SK-N-SH (cell line): ENCODE data around the gene CFAP74. TPM values are rescaled to one million over a fixed set of nuclear protein-coding genes. Genes with fewer than 3 reads are reported as not detected.

Source experiments
- CTCF ChIA-PET: fragments of 300-600, 350-600 bp; formaldehyde crosslinking; extraction: SDS; loops from one replicate; lab custom pipeline; 2021; lab: Yijun Ruan, JAX
- POLR2A ChIA-PET: fragments of 350-600 bp; sonication (Branson Sonifier 250); formaldehyde crosslinking; extraction: SDS; loops from one replicate; lab custom pipeline; 2020; ENCODE audit warnings: antibody characterized with exemption, inconsistent platforms; lab: Yijun Ruan, JAX
- DNase-seq: peaks from one replicate; pipeline ENCODE4 v3.0.0; 2012
- H2AFZ ChIP-seq: fragments of 200-600 bp; sonication (generic); 2 replicates; pipeline ENCODE4 v1.8.1; 2016; ENCODE audit warnings: antibody characterized with exemption, mild to moderate bottlenecking, low read depth
- H3F3A ChIP-seq: fragments of 200-600 bp; sonication (generic); replicated peaks from 2 replicates; pipeline ENCODE3; 2016; ENCODE audit warnings: antibody characterized with exemption, mild to moderate bottlenecking; ENCODE audit not compliant: insufficient read depth
- H3K27ac ChIP-seq, 2 experiments: fragments of 200-500 bp in 1 of 2; fragments of 200-600 bp in 1 of 2; sonication (Bioruptor generic) in 1 of 2; sonication (generic), shearing (Covaris generic) in 1 of 2; 2 replicates each; pipeline versions ENCODE4 v1.5.1 to v1.6.1; 2014 to 2016; ENCODE audit warnings: low read depth in 2 of 2, inconsistent platforms in 1 of 2, low read length in 1 of 2, mild to moderate bottlenecking in 1 of 2, mixed read lengths in 1 of 2
- H3K27me3 ChIP-seq: fragments of 200-600 bp; sonication (generic), shearing (Covaris generic); 2 replicates; pipeline ENCODE4 v1.6.1; 2016; ENCODE audit warnings: mixed run types; ENCODE audit not compliant: insufficient read depth
- H3K36me3 ChIP-seq, 2 experiments: fragments of 200-500 bp in 1 of 2; fragments of 200-600 bp in 1 of 2; sonication (Bioruptor generic) in 1 of 2; sonication (generic) in 1 of 2; replicated peaks in 1 of 2; 2 replicates each; pipeline versions ENCODE3 to v1.5.1; 2014 to 2016; ENCODE audit warnings: low read length in 1 of 2, mild to moderate bottlenecking in 1 of 2; ENCODE audit not compliant: insufficient read depth in 2 of 2, control insufficient read depth in 1 of 2
- H3K4me1 ChIP-seq, 2 experiments: fragments of 200-500 bp in 1 of 2; fragments of 200-600 bp in 1 of 2; sonication (Bioruptor generic) in 1 of 2; sonication (generic), shearing (Covaris generic) in 1 of 2; 2 replicates each; pipeline versions ENCODE4 v1.5.1 to v1.6.1; 2014 to 2016; ENCODE audit warnings: low read depth in 1 of 2, low read length in 1 of 2, mixed run types in 1 of 2; ENCODE audit not compliant: insufficient read depth in 2 of 2, control insufficient read depth in 1 of 2
- H3K4me2 ChIP-seq: fragments of 200-600 bp; sonication (generic), shearing (Covaris generic); 2 replicates; pipeline ENCODE4 v1.6.1; 2017; ENCODE audit warnings: mixed run types
- H3K4me3 ChIP-seq, 2 experiments: fragments of 200-500 bp in 1 of 2; fragments of 200-600 bp in 1 of 2; sonication (Bioruptor generic) in 1 of 2; sonication (generic), shearing (Covaris generic) in 1 of 2; 2 replicates each; pipeline versions ENCODE4 v1.5.1 to v1.8.1; 2014 to 2016; ENCODE audit warnings: low read depth in 2 of 2, inconsistent platforms in 1 of 2, low read length in 1 of 2, mild to moderate bottlenecking in 1 of 2, mixed read lengths in 1 of 2, moderate library complexity in 1 of 2
- H3K79me2 ChIP-seq: fragments of 200-600 bp; sonication (generic); 2 replicates; pipeline ENCODE4 v1.8.1; 2017; ENCODE audit warnings: mild to moderate bottlenecking; ENCODE audit not compliant: insufficient read depth
- H3K9ac ChIP-seq: fragments of 200-600 bp; sonication (generic); 2 replicates; pipeline ENCODE4 v1.6.1; 2017; ENCODE audit warnings: mixed run types
- H3K9me2 ChIP-seq: fragments of 200-600 bp; sonication (generic); 2 replicates; pipeline ENCODE4 v1.6.1; 2017; ENCODE audit warnings: mixed run types
- H3K9me3 ChIP-seq: fragments of 200-600 bp; sonication (generic); 2 replicates; pipeline ENCODE4 v1.6.1; 2017; ENCODE audit warnings: mixed run types, mild to moderate bottlenecking, moderate library complexity
- H4K20me1 ChIP-seq: fragments of 200-600 bp; sonication (generic); 2 replicates; pipeline ENCODE4 v1.6.1; 2017; ENCODE audit warnings: mild to moderate bottlenecking, mixed run types; ENCODE audit not compliant: insufficient read depth
- CHD2 ChIP-seq: fragments of 150-350 bp; IDR thresholded peaks from 2 replicates; pipeline ENCODE4 v1.6.1; 2018; ENCODE audit warnings: low read length; ENCODE audit not compliant: partially characterized antibody
- CTCF ChIP-seq: fragments of 200-600 bp; sonication (generic); IDR thresholded peaks from 2 replicates; pipeline ENCODE4 v1.6.1; 2017; ENCODE audit warnings: antibody characterized with exemption, mild to moderate bottlenecking, moderate library complexity
- ELF1 ChIP-seq: IDR thresholded peaks from 2 replicates; pipeline ENCODE4 v1.4.0; 2012
- FOSL2 ChIP-seq: IDR thresholded peaks from 2 replicates; pipeline ENCODE4 v1.4.0; 2012; ENCODE audit warnings: low read depth, mild to moderate bottlenecking, moderate library complexity, borderline replicate concordance
- FOXM1 ChIP-seq: IDR thresholded peaks from 2 replicates; pipeline ENCODE4 v1.4.0; 2012; ENCODE audit warnings: low read depth, mild to moderate bottlenecking
- GATA2 ChIP-seq: sonication (generic); formaldehyde crosslinking; IDR thresholded peaks from 2 replicates; pipeline ENCODE4 v1.5.0; 2020; ENCODE audit warnings: mild to moderate bottlenecking, missing genetic modification reagents
- NRF1 ChIP-seq: IDR thresholded peaks from 2 replicates; pipeline ENCODE4 v1.6.1; 2012; ENCODE audit warnings: low read depth, mild to moderate bottlenecking, low read length
- POLR2AphosphoS5 ChIP-seq: IDR thresholded peaks from 2 replicates; pipeline ENCODE4 v1.6.1; 2012; ENCODE audit warnings: low read depth, low read length
- RFX5 ChIP-seq: IDR thresholded peaks from 2 replicates; pipeline ENCODE4 v1.6.1; 2012; ENCODE audit warnings: mild to moderate bottlenecking, improper control_type of control experiment, low read length
- SIN3A ChIP-seq: IDR thresholded peaks from 2 replicates; pipeline ENCODE4 v1.6.1; 2012; ENCODE audit warnings: low read depth, mild to moderate bottlenecking, low read length, moderate library complexity, borderline replicate concordance
- TAF1 ChIP-seq: IDR thresholded peaks from 2 replicates; pipeline ENCODE4 v1.6.1; 2012; ENCODE audit warnings: low read depth, mild to moderate bottlenecking, low read length, moderate library complexity, borderline replicate concordance
- TEAD4 ChIP-seq: IDR thresholded peaks from 2 replicates; pipeline ENCODE4 v1.4.0; 2012; ENCODE audit warnings: mild to moderate bottlenecking, borderline replicate concordance; ENCODE audit not compliant: insufficient read depth
- USF2 ChIP-seq: fragments of 150-350 bp; IDR thresholded peaks from 2 replicates; pipeline ENCODE4 v1.6.1; 2017; ENCODE audit warnings: antibody characterized with exemption, low read length, low read depth, borderline replicate concordance
- YY1 ChIP-seq: IDR thresholded peaks from 2 replicates; pipeline ENCODE4 v1.4.0; 2012; ENCODE audit warnings: low read depth, mild to moderate bottlenecking
- ZBTB33 ChIP-seq: IDR thresholded peaks from 2 replicates; pipeline ENCODE4 v1.4.0; 2012; ENCODE audit warnings: low read depth, borderline replicate concordance
- WGBS: methylation state at CpG from one replicate; pipeline ENCODE4 v1.1.6; 2017; ENCODE audit warnings: low lambda C conversion rate; 5-methylcytosine and 5-hydroxymethylcytosine counted together
- polyA plus RNA-seq, 3 experiments: library from polyadenylated mRNA; depleted of rRNA; stranded (reverse); fragments of >200 nt; gene quantifications; 2 replicates each; pipeline ENCODE4 v1.2.3, GENCODE V29; 2012
- TF ChIP-seq, protein P1 (sequence below): IDR thresholded peaks from 2 replicates; pipeline ENCODE4 v1.4.0; 2012; ENCODE audit warnings: low read depth
- TF ChIP-seq, protein P2 (sequence below): fragments of 150-350 bp; IDR thresholded peaks from 2 replicates; pipeline ENCODE4 v1.6.1; 2016; ENCODE audit warnings: mild to moderate bottlenecking, low read depth, low read length

Gene CFAP74
- polyA plus RNA-seq, 1 of the 3 experiments (the other 2 are of a cell fraction) = not detected

- Histone ChIP-seq H3K79me2 (no peaks in the 10 kb centered on the region), H3K9me3 (no peaks in the 10 kb centered on the region), H3K27ac (no peak overlapping the region), H3K4me2 (no peak overlapping the region), H4K20me1 (no peaks in the 10 kb centered on the region), H3K4me3 (no peak overlapping the region), H3K9me2 (no peaks in the 10 kb centered on the region), H3F3A (no peaks in the 10 kb centered on the region), H3K27me3 (no peaks in the 10 kb centered on the region), H2AFZ (no peak overlapping the region), H3K36me3 (no peaks in the 10 kb centered on the region), H3K9ac (no peak overlapping the region), H3K4me1 (peaks cover 0 to 12% of the 10 kb centered on the region in 2 experiments; a peak in 1 of 4 replicates)
- ChIA-PET CTCF (interaction anchor here (1.0 to 1.8 kb wide), 2 partner anchors 26 to 58 kb away, joined by 3 to 7 read pairs; no protein-coding TSS in a partner anchor), POLR2A (no interaction called here)
- WGBS = 46% methylated on average over 8 of the region's 24 CpGs
- DNase-seq = no peak
- TF ChIP-seq USF2 (no peak), CHD2 (no peak)
Observed at GRCh38 chr1:1986451-1987141, 17.0 kb downstream of the CFAP74 start.

- no peak overlapping the region for H3K4me3 ChIP-seq
- ChIA-PET POLR2A (no interaction called here), CTCF (interaction anchor here (1.3 to 3.6 kb wide), 3 partner anchors 25 to 60 kb away, joined by 4 to 34 read pairs (median 7); no protein-coding TSS in a partner anchor)
- H3K9me3 ChIP-seq = no peaks in the 10 kb centered on the region
- DNase-seq = no peak
- H3K4me1 ChIP-seq = peaks cover 0 to 12% of the 10 kb centered on the region in 2 experiments; a peak in 1 of 4 replicates
- H2AFZ ChIP-seq = no peak overlapping the region
- H3K27ac ChIP-seq = no peak overlapping the region
- WGBS = 82% methylated on average over 11 of the region's 32 CpGs
- H3K4me2 ChIP-seq = no peak overlapping the region
- H3K9ac ChIP-seq = no peak overlapping the region
- no peaks in the 10 kb centered on the region for H3K27me3 ChIP-seq
- H3F3A ChIP-seq = no peaks in the 10 kb centered on the region
- H4K20me1 ChIP-seq = no peaks in the 10 kb centered on the region
- H3K79me2 ChIP-seq = no peaks in the 10 kb centered on the region
- H3K9me2 ChIP-seq = no peaks in the 10 kb centered on the region
- H3K36me3 ChIP-seq = no peaks in the 10 kb centered on the region
- TF ChIP-seq POLR2AphosphoS5 (no peak), FOSL2 (no peak), FOXM1 (no peak), NRF1 (no peak), TAF1 (no peak), RFX5 (no peak), GATA2 (CRISPR knock-in tag) (no peak), ZBTB33 (no peak), CTCF (no peak), SIN3A (no peak), YY1 (no peak), ELF1 (no peak), TEAD4 (no peak)
- TF ChIP-seq, protein P1, sequence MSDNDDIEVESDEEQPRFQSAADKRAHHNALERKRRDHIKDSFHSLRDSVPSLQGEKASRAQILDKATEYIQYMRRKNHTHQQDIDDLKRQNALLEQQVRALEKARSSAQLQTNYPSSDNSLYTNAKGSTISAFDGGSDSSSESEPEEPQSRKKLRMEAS = no peak
- TF ChIP-seq, protein P2, sequence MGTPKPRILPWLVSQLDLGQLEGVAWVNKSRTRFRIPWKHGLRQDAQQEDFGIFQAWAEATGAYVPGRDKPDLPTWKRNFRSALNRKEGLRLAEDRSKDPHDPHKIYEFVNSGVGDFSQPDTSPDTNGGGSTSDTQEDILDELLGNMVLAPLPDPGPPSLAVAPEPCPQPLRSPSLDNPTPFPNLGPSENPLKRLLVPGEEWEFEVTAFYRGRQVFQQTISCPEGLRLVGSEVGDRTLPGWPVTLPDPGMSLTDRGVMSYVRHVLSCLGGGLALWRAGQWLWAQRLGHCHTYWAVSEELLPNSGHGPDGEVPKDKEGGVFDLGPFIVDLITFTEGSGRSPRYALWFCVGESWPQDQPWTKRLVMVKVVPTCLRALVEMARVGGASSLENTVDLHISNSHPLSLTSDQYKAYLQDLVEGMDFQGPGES = no peak
Observed at GRCh38 chr1:1985375-1986050, 18.1 kb downstream of the CFAP74 start.
